Measurements from ENCODE around the gene C9orf153.
"Not testable (repeated sequence)": the region's sequence is repeated elsewhere in the genome, so short reads cannot be mapped to it uniquely, and the experiment has no call there.

Gene C9orf153

DNA sequence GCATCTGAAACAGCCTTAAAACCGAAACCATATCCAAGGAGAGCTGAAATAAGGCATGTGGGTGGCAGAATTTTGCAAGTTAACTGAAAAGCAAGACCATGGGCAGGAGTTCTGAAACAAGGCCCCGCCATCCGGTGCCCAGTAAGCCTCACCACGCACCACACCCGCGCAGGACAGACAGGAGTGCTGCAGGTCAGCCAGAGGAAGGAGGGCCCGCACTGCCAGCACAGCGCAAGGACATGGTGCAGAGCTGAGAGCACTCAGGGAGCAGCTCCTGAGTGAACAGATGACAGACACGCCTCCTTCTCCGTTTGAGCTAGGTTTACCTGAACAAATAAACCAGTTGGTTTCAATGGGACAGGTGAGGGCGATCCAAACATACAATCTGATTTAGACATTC is 39.4 kb upstream of the C9orf153 start:
- no peak for DNase-seq (ENCODE audit: extremely low read depth, low read depth)
- TF ChIP-seq CTCF (IDR thresholded peaks at IDR 0.05; ENCODE audit: low read depth, low read length, missing control alignments) = no peak
- H3K4me3 ChIP-seq (replicated peaks; ENCODE audit: low read depth, low read length) = no peak overlapping the region

DNA sequence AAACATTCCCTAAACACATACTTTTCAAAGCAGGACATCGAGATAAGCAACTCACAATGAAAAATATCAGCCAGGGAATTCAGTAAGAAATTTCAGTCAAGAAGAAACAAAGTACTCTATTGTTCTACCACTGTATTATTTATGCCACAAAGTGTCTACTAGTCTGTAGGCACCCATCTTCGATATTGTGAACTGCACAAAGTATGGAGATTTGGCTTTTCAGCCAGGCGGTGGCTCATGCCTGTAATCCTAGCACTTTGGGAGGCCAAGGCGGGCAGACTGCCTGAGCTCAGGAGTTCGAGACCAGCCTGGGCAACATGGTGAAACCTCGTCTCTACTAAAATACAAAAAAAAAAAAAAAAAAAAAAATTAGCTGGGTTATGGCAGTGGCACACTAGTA is 30.9 kb upstream of the C9orf153 start:
- not testable (repeated sequence) for DNase-seq (ENCODE audit: extremely low read depth, low read depth); H3K4me3 ChIP-seq (replicated peaks; ENCODE audit: low read depth, low read length)

- TF ChIP-seq CTCF (IDR thresholded peaks at IDR 0.05; ENCODE audit: low read depth, low read length, missing control alignments) = no peak
- no peak for DNase-seq (ENCODE audit: extremely low read depth, low read depth)
- H3K4me3 ChIP-seq (replicated peaks; ENCODE audit: low read depth, low read length) = no peak overlapping the region
These were observed 29.2 kb upstream of the C9orf153 start for GRCh38 chr9:86288499-86289198.

DNA sequence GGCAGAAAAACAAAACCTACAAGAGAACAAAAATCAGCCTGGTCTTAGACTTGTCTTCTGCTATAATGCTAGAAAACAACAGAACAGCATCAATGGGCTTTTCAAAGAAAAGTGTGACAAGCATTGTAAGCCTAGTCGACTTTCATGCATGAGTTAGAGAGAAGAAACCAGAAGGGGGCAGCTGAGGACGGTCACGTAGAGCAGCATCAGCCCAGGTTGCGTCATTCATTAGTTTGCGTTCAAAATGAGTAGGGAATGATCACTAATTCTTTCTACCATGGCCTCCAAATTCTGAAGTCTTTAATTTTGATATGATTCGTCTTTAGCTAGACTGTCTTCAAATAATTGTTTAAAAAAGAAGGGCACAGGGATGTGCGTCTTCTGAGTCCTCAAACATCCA is 27.6 kb upstream of the C9orf153 start:
- no peak for DNase-seq (ENCODE audit: extremely low read depth, low read depth)
- H3K4me3 ChIP-seq (replicated peaks; ENCODE audit: low read depth, low read length) = no peak overlapping the region
- TF ChIP-seq CTCF (IDR thresholded peaks at IDR 0.05; ENCODE audit: low read depth, low read length, missing control alignments) = peak; percentile 39

GRCh38 chr9:86286278-86286677 is 26.8 kb upstream of the C9orf153 start:
- TF ChIP-seq CTCF (IDR thresholded peaks at IDR 0.05; ENCODE audit: low read depth, low read length, missing control alignments) = no peak
- H3K4me3 ChIP-seq (replicated peaks; ENCODE audit: low read depth, low read length) = no peak overlapping the region
- no peak for DNase-seq (ENCODE audit: extremely low read depth, low read depth)

- no peak overlapping the region for H3K4me3 ChIP-seq (replicated peaks; ENCODE audit: low read depth, low read length)
- no peak for DNase-seq (ENCODE audit: extremely low read depth, low read depth)
- TF ChIP-seq CTCF (IDR thresholded peaks at IDR 0.05; ENCODE audit: low read depth, low read length, missing control alignments) = no peak
These were observed 25.8 kb upstream of the C9orf153 start for GRCh38 chr9:86285261-86285660.

- DNase-seq (ENCODE audit: extremely low read depth, low read depth) = peak; percentile 36
- TF ChIP-seq CTCF (IDR thresholded peaks at IDR 0.05; ENCODE audit: low read depth, low read length, missing control alignments) = no peak
- peak overlapping the region; percentile 67 for H3K4me3 ChIP-seq (replicated peaks; ENCODE audit: low read depth, low read length)
These were observed 23.6 kb upstream of the C9orf153 start for GRCh38 chr9:86282979-86283535.

Measured in HFF-Myc (cell line).